Activated CD4-positive, alpha-beta T cell treated with anti-CD3 and anti-CD28 coated beads for 1 hour (primary cell): ENCODE measurements around the gene KIAA0232.

Experiments used
- DNase-seq: peaks from one replicate; pipeline ENCODE4 v3.0.0-alpha.2; 2020

The KIAA0232 gene

GRCh38 chr4:6782147-6782845 lies at the start of gene KIAA0232:
Gene KIAA0232, plus strand, starts transcription at chr4:6782727. Its CDS starts 41,727 bp downstream, at chr4:6824454.
- DNase-seq: peak; percentile 85

GRCh38 chr4:6733358-6734164 lies 49.0 kb upstream of the KIAA0232 start:
- DNase-seq: no peak

- DNase-seq: no peak
Measured at GRCh38 chr4:6734165-6734786, 48.3 kb upstream of the KIAA0232 start.

GRCh38 chr4:6739920-6740319 lies 42.6 kb upstream of the KIAA0232 start:
- no peak for DNase-seq

GRCh38 chr4:6740347-6740746 lies 42.2 kb upstream of the KIAA0232 start:
- DNase-seq: no peak

- no peak for DNase-seq
Measured at GRCh38 chr4:6742507-6742906, 40.0 kb upstream of the KIAA0232 start.

- DNase-seq: no peak
Measured at GRCh38 chr4:6742989-6743388, 39.5 kb upstream of the KIAA0232 start.

GRCh38 chr4:6746721-6747293 lies 35.7 kb upstream of the KIAA0232 start:
- DNase-seq: no peak

- no peak for DNase-seq
Measured at GRCh38 chr4:6747294-6748051, 35.1 kb upstream of the KIAA0232 start.

- no peak for DNase-seq
Measured at GRCh38 chr4:6748286-6748685, 34.2 kb upstream of the KIAA0232 start.

GRCh38 chr4:6749340-6750171 lies 33.0 kb upstream of the KIAA0232 start:
- DNase-seq: no peak

- no peak for DNase-seq
Measured at GRCh38 chr4:6750286-6751221, 32.0 kb upstream of the KIAA0232 start.

- no peak for DNase-seq
Measured at GRCh38 chr4:6751611-6752485, 30.7 kb upstream of the KIAA0232 start.

- DNase-seq: no peak
Measured at GRCh38 chr4:6752486-6752829, 30.1 kb upstream of the KIAA0232 start.

- DNase-seq: no peak
Measured at GRCh38 chr4:6753103-6753560, 29.4 kb upstream of the KIAA0232 start.

GRCh38 chr4:6753891-6754290 lies 28.6 kb upstream of the KIAA0232 start:
- no peak for DNase-seq

- DNase-seq: no peak
Measured at GRCh38 chr4:6754481-6755087, 27.9 kb upstream of the KIAA0232 start.

GRCh38 chr4:6755088-6755753 lies 27.3 kb upstream of the KIAA0232 start:
- no peak for DNase-seq
